PFSK-1 (cell line): ENCODE measurements around the gene DOCK4.

ENCODE experiments used
- SIN3A ChIP-seq: IDR thresholded peaks from 2 replicates; pipeline ENCODE4 v1.6.1; 2012; ENCODE audit warnings: mild to moderate bottlenecking, low read length, moderate library complexity, borderline replicate concordance; ENCODE audit not compliant: insufficient read depth
- TF ChIP-seq, protein P1 (sequence below), 2 experiments: IDR thresholded peaks; 2 replicates each; pipeline versions ENCODE4 v1.6.1 to v1.8.0; 2011 to 2012; ENCODE audit warnings: low read depth in 2 of 2, low read length in 2 of 2, control low read depth in 1 of 2, inconsistent platforms in 1 of 2, mild to moderate bottlenecking in 1 of 2, moderate library complexity in 1 of 2; ENCODE audit not compliant: insufficient read depth in 1 of 2

DNA sequence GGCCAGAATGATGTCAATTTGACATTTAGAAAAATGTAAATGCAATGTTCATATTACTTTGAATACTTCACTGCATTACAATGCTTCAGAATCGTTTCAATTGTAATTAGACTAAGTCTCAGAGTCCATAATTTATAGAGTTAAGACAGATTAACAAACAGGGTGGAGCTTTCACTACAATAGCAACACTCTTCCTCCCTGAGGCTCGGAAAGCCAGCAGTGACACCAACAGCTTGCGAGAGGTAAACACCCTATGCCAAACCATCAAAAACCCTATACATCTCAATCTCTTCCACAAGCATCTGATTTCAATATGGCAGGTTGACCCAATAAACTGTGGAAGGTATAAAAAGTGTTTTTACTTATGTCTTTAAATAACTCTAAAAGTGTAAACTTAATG, 72.2 kb downstream of the DOCK4 start:
- TF ChIP-seq, protein P1, sequence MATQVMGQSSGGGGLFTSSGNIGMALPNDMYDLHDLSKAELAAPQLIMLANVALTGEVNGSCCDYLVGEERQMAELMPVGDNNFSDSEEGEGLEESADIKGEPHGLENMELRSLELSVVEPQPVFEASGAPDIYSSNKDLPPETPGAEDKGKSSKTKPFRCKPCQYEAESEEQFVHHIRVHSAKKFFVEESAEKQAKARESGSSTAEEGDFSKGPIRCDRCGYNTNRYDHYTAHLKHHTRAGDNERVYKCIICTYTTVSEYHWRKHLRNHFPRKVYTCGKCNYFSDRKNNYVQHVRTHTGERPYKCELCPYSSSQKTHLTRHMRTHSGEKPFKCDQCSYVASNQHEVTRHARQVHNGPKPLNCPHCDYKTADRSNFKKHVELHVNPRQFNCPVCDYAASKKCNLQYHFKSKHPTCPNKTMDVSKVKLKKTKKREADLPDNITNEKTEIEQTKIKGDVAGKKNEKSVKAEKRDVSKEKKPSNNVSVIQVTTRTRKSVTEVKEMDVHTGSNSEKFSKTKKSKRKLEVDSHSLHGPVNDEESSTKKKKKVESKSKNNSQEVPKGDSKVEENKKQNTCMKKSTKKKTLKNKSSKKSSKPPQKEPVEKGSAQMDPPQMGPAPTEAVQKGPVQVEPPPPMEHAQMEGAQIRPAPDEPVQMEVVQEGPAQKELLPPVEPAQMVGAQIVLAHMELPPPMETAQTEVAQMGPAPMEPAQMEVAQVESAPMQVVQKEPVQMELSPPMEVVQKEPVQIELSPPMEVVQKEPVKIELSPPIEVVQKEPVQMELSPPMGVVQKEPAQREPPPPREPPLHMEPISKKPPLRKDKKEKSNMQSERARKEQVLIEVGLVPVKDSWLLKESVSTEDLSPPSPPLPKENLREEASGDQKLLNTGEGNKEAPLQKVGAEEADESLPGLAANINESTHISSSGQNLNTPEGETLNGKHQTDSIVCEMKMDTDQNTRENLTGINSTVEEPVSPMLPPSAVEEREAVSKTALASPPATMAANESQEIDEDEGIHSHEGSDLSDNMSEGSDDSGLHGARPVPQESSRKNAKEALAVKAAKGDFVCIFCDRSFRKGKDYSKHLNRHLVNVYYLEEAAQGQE (IDR thresholded peaks at IDR 0.05; ENCODE audit: insufficient read depth in 1 of 2, low read depth in 2 of 2, low read length in 2 of 2) = no peak
- no peak for TF ChIP-seq SIN3A
